BJ (cell line): ENCODE results near the gene ZBTB48. TPM values are rescaled to one million over a fixed set of nuclear protein-coding genes. Genes with fewer than 3 reads are reported as not detected.
A peak's percentile ranks its signal among the peaks of the same experiment; 100 is the strongest.

ENCODE experiments used
- CTCF ChIA-PET: fragments of 350-600 bp; formaldehyde crosslinking; extraction: SDS; loops from one replicate; lab custom pipeline; 2021; ENCODE audit warnings: antibody characterized with exemption, inconsistent platforms; lab: Yijun Ruan, JAX
- POLR2A ChIA-PET: fragments of 300-600 bp; sonication (Branson Sonifier 250); formaldehyde crosslinking; extraction: SDS; loops from one replicate; lab custom pipeline; 2021; ENCODE audit warnings: antibody characterized with exemption; lab: Charles Lee
- DNase-seq: peaks from one replicate; pipeline ENCODE4 v3.0.0-alpha.2; 2011; ENCODE audit warnings: low read depth
- H3K27me3 ChIP-seq: 2 replicates; pipeline ENCODE4 v1.6.0; 2011; ENCODE audit warnings: low read length; ENCODE audit not compliant: control insufficient read depth, insufficient read depth
- H3K36me3 ChIP-seq: 2 replicates; pipeline ENCODE4 v1.5.1; 2011; ENCODE audit warnings: low read length; ENCODE audit not compliant: control insufficient read depth, insufficient read depth
- H3K4me3 ChIP-seq: 2 replicates; pipeline ENCODE4 v1.5.1; 2011; ENCODE audit warnings: low read depth, mild to moderate bottlenecking, control low read depth, low read length
- CTCF ChIP-seq: IDR thresholded peaks from 2 replicates; pipeline ENCODE4 v1.5.1; 2011; ENCODE audit warnings: low read depth, mild to moderate bottlenecking, control low read depth, inconsistent platforms, low read length, moderate library complexity; ENCODE audit not compliant: insufficient read depth
- polyA plus RNA-seq: library from polyadenylated mRNA; depleted of rRNA; stranded (reverse); fragments of >200 nt; gene quantifications from 2 replicates; pipeline ENCODE4 v1.2.3, GENCODE V29; 2011

Gene ZBTB48
- polyA plus RNA-seq, 1 experiment: 14.0 TPM

- TF ChIP-seq CTCF: no peak
- CTCF ChIA-PET: interaction anchor here (1.0 to 1.6 kb wide), 3 partner anchors 9 to 21 kb away, joined by 3 to 5 read pairs (median 3); no protein-coding TSS in a partner anchor
- POLR2A ChIA-PET: interaction anchor here (0.6 kb wide), 1 partner anchor 42 kb away, joined by 5 read pairs; no protein-coding TSS in a partner anchor
- no peaks in the 10 kb centered on the region for H3K27me3 ChIP-seq
- peak overlapping the region; percentile 71 for H3K4me3 ChIP-seq
- H3K36me3 ChIP-seq: peaks cover 43% of the 10 kb centered on the region
- no peak for DNase-seq
Measured at GRCh38 chr1:6625584-6626149, 45.9 kb downstream of the ZBTB48 start.

GRCh38 chr1:6627031-6627430 is 47.2 kb downstream of the ZBTB48 start:
- Histone ChIP-seq H3K27me3 (no peaks in the 10 kb centered on the region), H3K36me3 (peaks cover 31% of the 10 kb centered on the region), H3K4me3 (no peak overlapping the region)
- no peak for DNase-seq
- ChIA-PET CTCF (interaction anchor here (0.6 to 1.6 kb wide), 2 partner anchors 8 to 141 kb away, joined by 3 to 5 read pairs; no protein-coding TSS in a partner anchor), POLR2A (no interaction called here)
- no peak for TF ChIP-seq CTCF

- TF ChIP-seq CTCF: no peak
- ChIA-PET POLR2A (no interaction called here), CTCF (interaction anchor here (0.9 to 1.1 kb wide), 2 partner anchors 13 to 17 kb away, joined by 3 to 4 read pairs; no protein-coding TSS in a partner anchor)
- no peak overlapping the region for H3K4me3 ChIP-seq
- DNase-seq: no peak
- H3K27me3 ChIP-seq: no peaks in the 10 kb centered on the region
- H3K36me3 ChIP-seq: peaks cover 30% of the 10 kb centered on the region
Measured at GRCh38 chr1:6627841-6628545, 48.2 kb downstream of the ZBTB48 start.

- no peak overlapping the region for H3K4me3 ChIP-seq
- H3K27me3 ChIP-seq: no peaks in the 10 kb centered on the region
- peaks cover 31% of the 10 kb centered on the region for H3K36me3 ChIP-seq
- TF ChIP-seq CTCF: no peak
- CTCF ChIA-PET: interaction anchor here (1.1 kb wide), 1 partner anchor 16 kb away, joined by 3 read pairs; no protein-coding TSS in a partner anchor
- no peak for DNase-seq
- POLR2A ChIA-PET: interaction anchor here (0.5 kb wide), 1 partner anchor 21 kb away, joined by 9 read pairs; no protein-coding TSS in a partner anchor
Measured at GRCh38 chr1:6628971-6629479, 49.2 kb downstream of the ZBTB48 start.

- peaks cover 35% of the 10 kb centered on the region for H3K36me3 ChIP-seq
- H3K27me3 ChIP-seq: no peaks in the 10 kb centered on the region
- CTCF ChIA-PET: interaction anchor here (0.7 to 1.2 kb wide), 3 partner anchors 10 to 153 kb away, joined by 3 to 4 read pairs (median 3); no protein-coding TSS in a partner anchor
- DNase-seq: no peak
- POLR2A ChIA-PET: no interaction called here
- TF ChIP-seq CTCF: no peak
- no peak overlapping the region for H3K4me3 ChIP-seq
Measured at GRCh38 chr1:6630027-6630426, 50.2 kb downstream of the ZBTB48 start.
